Ectodermal cell (in vitro differentiated cells): Measurements from ENCODE around the gene SH2D3C.

Source experiments
- H3K27ac ChIP-seq: 2 replicates; pipeline ENCODE4 v1.7.0; 2013; ENCODE audit warnings: mild to moderate bottlenecking, low read depth, low read length; ENCODE audit not compliant: insufficient read depth, poor library complexity, severe bottlenecking
- H3K27me3 ChIP-seq: 2 replicates; pipeline ENCODE4 v1.7.0; 2013; ENCODE audit warnings: mild to moderate bottlenecking, low read length; ENCODE audit not compliant: insufficient read depth, control insufficient read depth, poor library complexity, severe bottlenecking
- H3K36me3 ChIP-seq: one replicate; pipeline ENCODE4 v1.7.0; 2013; ENCODE audit warnings: low read length; ENCODE audit not compliant: control insufficient read depth, insufficient read depth
- H3K4me1 ChIP-seq: one replicate; pipeline ENCODE4 v1.7.0; 2013; ENCODE audit warnings: low read length; ENCODE audit not compliant: control insufficient read depth, insufficient read depth
- H3K4me3 ChIP-seq: 2 replicates; pipeline ENCODE4 v1.7.0; 2013; ENCODE audit warnings: low read depth, low read length, control low read depth; ENCODE audit not compliant: insufficient read depth
- H3K9me3 ChIP-seq: 2 replicates; pipeline ENCODE4 v1.7.0; 2013; ENCODE audit warnings: mild to moderate bottlenecking, low read length, moderate library complexity; ENCODE audit not compliant: control insufficient read depth
- WGBS, 2 experiments: methylation state at CpG; one replicate each; pipeline ENCODE4 v1.1.7; 2013; ENCODE audit warnings: missing lambda C conversion rate in 2 of 2; 5-methylcytosine and 5-hydroxymethylcytosine counted together

Gene SH2D3C

DNA sequence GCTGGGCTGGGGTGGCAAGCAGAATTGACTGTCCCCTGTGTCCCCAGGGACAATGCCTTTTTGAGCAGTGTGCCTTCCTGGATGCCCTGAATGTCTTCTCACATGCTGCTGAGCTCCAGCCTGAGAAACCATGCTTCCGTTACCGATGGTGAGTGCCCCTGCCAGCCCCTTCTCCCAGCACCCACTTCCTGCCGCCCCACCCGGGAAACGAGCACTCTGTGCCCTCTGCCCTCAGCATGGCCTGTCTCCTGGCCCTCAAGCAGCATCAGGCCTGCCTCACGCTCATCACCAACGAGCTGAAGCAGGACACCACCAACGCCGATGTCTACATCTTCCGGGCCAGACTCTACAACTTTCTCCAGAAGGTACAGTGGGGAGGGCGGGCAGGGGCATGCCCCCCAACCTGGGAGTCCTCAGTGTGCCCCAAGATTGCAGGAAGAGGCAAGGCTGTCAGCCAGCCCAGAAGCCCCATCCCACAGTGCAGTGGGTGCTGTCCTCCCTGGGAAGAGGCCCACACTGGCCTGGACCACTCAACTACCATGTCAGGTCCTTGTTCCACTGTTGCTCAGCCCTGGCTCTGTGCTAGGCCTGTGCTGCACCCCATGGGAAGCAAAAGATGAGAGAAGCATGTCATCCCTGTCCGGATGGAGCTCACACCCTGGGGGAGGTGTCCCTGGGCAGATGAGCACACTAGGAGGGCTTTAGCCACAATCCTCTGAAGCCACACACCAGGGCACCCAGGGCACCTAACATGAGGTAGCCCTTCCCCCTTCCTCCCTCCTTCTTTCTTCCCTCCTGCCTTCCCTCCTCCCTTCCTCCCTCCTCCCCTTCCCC is 58.2 kb downstream of the SH2D3C start:
- no peak overlapping the region for H3K4me3 ChIP-seq
- peaks cover 7% of the 10 kb centered on the region for H3K4me1 ChIP-seq
- 90 to 91% methylated on average over 12 of the region's 12 CpGs for WGBS, 2 experiments
- no peaks in the 10 kb centered on the region for H3K27me3 ChIP-seq
- no peaks in the 10 kb centered on the region for H3K9me3 ChIP-seq
- H3K36me3 ChIP-seq = no peaks in the 10 kb centered on the region
- no peak overlapping the region for H3K27ac ChIP-seq

DNA sequence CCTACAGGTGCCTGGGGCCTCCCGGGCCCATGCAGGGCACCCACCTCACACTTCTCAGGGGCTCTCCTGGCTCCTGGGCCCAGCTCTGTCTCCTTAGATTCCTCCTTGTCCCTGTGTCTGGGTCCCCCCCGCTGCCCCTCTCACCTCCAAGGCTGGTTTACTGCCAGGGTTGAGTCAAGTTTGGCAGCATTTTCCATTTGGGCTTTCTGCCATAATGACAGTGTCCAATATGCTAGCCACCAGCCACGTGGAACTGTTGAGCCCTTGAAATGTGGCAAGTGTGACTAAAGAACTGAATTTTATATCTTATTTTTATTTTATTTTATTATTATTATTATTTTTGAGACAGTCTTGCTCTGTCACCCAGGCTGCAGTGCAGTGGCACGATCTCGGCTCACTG is 60.7 kb downstream of the SH2D3C start:
- Histone ChIP-seq H3K27me3 (peaks cover 10% of the 10 kb centered on the region), H3K27ac (no peak overlapping the region), H3K9me3 (no peaks in the 10 kb centered on the region), H3K4me1 (no peaks in the 10 kb centered on the region), H3K4me3 (no peak overlapping the region), H3K36me3 (no peaks in the 10 kb centered on the region)
- WGBS, 2 experiments = 92 to 97% methylated on average over 5 of the region's 5 CpGs

DNA sequence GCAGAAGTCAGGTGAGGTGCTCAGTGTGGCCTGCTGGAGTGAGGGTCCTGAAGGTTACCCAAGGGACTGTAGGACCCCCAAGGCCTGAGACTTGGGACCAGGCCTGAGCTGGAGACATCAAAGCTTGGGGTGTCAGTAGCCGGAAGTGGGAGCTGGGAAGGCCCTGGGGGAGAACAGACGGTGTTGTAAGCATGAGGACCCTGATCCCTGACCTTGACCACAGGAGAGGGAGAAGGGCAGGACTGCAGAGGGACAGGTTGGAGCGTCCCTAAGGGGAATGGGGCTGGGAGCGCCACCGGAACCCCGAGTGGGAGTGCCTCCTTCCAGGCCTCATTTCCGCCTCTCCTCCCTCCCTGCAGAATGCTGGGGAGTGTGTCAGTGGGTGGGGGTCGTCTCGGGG is 62.1 kb downstream of the SH2D3C start:
- Histone ChIP-seq H3K4me3 (no peak overlapping the region), H3K9me3 (no peaks in the 10 kb centered on the region), H3K4me1 (peaks cover 10% of the 10 kb centered on the region), H3K27ac (no peak overlapping the region), H3K27me3 (peaks cover 10% of the 10 kb centered on the region), H3K36me3 (no peaks in the 10 kb centered on the region)
- WGBS, 2 experiments = 90 to 93% methylated on average over 9 of the region's 9 CpGs

DNA sequence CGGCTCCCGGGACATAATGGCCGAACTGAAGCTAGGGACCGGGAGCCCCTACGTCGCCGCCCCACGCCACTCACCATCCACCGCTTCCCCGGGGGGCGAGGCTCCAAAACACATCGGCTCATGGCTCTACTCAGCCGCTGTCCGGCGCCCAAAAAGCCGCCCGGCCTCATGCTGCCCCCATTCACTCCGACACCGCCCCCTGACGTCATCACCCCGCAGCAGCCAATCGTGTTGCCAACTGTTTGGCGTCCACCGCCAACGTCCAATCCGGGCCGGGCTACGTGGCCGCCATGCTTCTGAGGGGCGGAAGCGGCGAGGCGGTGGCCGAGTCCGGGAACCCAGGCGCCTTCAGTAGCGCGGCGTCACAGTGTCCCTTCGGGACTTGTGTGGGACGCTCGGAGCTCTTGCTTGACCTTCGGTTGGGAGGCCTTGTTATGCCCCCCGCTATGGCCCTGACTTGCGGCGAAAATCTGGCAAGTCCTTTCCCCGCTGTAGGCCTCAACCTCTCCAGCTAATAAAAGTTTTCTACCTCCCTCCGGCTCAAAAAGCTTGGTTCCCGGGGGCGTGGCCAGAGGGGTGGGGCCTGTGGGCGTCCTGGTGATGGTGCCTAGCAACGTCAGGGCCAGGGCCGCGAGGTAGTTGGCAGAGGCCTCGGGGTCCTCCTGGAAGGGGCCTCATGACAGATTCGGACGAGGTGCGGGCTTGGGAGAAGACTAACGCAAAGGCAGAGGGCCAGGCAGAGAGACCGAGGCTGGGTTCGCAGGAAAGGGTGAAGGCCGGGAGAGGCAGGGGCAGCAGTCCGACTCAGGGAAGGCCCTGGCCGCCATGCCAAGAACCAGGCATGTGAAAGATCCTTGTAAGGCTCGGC is 62.8 kb downstream of the SH2D3C start, which contains the start of the genes PTRH1 and TTC16:
Gene PTRH1 (minus strand): TSS at position 194 of the 868 bp plus-strand sequence. CDS start 24 bp downstream, at position 170.
Gene TTC16 (plus strand): TSS at position 610 of the 868 bp plus-strand sequence. CDS start 67 bp downstream, at position 677.
- 7% methylated on average over 65 of the region's 65 CpGs for WGBS, 2 experiments
- no peak within 1 kb of the TSS for H3K27ac ChIP-seq
- H3K9me3 ChIP-seq = no peaks in the 10 kb centered on the region
- H3K4me1 ChIP-seq = peaks cover 10% of the 10 kb centered on the region
- no peaks in the 10 kb centered on the region for H3K36me3 ChIP-seq
- H3K4me3 ChIP-seq = peak within 1 kb of the TSS; percentile 64
- H3K27me3 ChIP-seq = peaks cover 10% of the 10 kb centered on the region

DNA sequence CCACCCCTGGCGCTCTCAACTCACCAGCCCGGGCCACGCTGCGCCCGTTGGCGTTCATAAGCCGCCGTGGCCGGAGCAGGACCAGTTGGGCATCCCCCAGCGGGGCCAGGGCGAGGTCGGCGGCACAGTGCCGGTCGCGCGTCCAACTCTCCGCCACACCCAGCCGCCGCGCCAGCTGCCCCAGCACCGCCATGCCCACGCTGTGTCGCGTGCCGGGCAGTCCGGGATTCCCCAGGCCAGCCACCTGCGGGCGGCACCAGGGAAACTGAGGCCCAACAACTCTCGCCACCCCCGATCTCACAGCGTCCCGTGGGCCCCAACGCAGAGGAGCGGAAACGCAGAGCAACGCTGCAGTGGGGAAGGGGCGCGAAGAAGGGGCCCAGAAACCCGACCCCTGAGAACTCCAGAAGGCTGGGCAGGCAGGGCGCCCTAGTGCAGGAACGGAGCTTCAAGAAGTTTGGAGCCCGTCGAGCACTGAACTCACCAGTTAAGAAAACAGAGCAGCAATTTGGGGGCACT is 63.5 kb downstream of the SH2D3C start:
- 1% methylated on average over 43 to 44 of the region's 44 CpGs for WGBS, 2 experiments
- H3K9me3 ChIP-seq = no peaks in the 10 kb centered on the region
- H3K4me3 ChIP-seq = peak overlapping the region; percentile 64
- H3K27me3 ChIP-seq = peaks cover 10% of the 10 kb centered on the region
- H3K27ac ChIP-seq = no peak overlapping the region
- peaks cover 10% of the 10 kb centered on the region for H3K4me1 ChIP-seq
- no peaks in the 10 kb centered on the region for H3K36me3 ChIP-seq

DNA sequence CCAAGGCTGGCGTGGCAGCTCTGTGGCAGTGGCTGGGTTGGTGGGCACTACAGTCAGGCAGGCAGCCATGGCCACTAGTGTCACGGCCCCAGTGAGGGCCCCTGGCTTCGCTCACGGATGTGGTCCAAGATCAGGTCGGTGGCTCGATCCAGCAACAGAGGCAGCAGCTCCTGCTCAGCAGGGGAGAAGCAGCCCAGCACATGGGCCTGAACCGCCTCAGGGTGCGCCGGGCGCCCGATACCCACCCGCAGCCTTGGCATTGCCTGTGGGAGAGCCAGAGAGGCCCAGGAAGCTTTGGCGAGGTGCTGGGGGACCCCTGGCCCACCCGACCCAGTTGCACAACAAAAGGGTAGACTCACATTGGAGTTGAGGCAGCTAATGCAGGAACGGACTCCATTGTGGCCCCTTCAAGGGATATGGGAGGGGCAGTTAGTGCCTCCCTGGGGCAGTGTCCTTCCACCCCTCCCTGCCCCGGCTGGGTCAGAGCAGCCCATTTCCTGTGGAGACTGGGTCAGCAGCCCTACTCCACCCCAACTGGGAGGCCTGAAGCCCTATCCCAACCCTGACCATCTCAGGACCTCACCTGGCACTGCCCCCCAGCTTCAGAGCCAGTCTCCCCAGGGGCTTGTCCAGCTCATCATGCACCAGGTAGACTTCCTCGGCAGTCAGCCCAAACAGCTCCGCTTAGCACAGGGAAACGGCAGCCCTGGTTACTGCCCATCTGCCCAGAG is 64.3 kb downstream of the SH2D3C start:
- peaks cover 10% of the 10 kb centered on the region for H3K27me3 ChIP-seq
- peaks cover 10% of the 10 kb centered on the region for H3K4me1 ChIP-seq
- no peak overlapping the region for H3K4me3 ChIP-seq
- no peaks in the 10 kb centered on the region for H3K9me3 ChIP-seq
- 83 to 84% methylated on average over 19 of the region's 19 CpGs for WGBS, 2 experiments
- H3K36me3 ChIP-seq = no peaks in the 10 kb centered on the region
- H3K27ac ChIP-seq = no peak overlapping the region

DNA sequence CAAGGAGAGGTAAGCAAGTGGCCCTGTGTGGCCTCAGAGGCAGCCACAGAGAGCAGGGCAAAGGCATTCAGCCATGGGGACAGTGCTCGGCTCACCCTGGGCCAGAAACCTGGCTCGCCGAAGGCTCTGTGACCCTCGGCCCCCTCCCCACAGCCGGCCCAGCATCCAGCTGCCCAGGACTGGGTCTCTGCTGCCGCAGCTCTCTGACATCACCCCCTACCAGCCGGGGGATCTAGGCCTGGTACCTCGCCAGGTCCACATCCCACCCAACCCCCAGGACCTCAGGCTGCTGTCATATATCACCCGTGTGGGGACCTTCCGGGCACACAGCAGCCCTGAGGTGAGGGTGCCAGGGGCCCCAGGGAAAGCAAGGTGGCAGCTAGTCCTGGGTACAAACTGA is 65.6 kb downstream of the SH2D3C start:
- Histone ChIP-seq H3K27ac (no peak overlapping the region), H3K9me3 (no peaks in the 10 kb centered on the region), H3K4me1 (peaks cover 10% of the 10 kb centered on the region), H3K4me3 (no peak overlapping the region), H3K36me3 (no peaks in the 10 kb centered on the region), H3K27me3 (peaks cover 10% of the 10 kb centered on the region)
- 92 to 94% methylated on average over 10 of the region's 10 CpGs for WGBS, 2 experiments

DNA sequence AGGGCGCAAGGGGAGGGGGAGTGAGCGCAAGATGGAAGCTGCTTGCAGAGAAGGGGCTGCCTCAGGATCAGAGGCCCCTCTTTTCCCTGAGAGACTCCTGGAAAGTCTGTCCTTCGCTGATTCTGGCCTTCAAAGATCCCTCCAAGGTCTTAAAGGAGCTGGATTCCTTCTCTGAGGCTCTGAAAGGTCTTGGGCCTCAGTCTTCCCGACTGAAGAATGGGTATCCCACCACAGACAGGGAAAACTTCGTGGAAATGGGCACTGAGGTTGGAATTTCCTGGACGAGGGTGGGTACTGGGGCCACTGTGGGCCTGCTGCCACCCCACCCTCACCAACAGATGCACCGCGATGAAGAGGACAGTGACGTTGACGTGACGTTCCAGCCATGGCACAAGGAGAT is 66.1 kb downstream of the SH2D3C start:
- H3K9me3 ChIP-seq = no peaks in the 10 kb centered on the region
- H3K4me1 ChIP-seq = peaks cover 10% of the 10 kb centered on the region
- no peaks in the 10 kb centered on the region for H3K36me3 ChIP-seq
- WGBS, 2 experiments = 84 to 86% methylated on average over 11 of the region's 11 CpGs
- no peak overlapping the region for H3K27ac ChIP-seq
- H3K4me3 ChIP-seq = no peak overlapping the region
- peaks cover 10% of the 10 kb centered on the region for H3K27me3 ChIP-seq

DNA sequence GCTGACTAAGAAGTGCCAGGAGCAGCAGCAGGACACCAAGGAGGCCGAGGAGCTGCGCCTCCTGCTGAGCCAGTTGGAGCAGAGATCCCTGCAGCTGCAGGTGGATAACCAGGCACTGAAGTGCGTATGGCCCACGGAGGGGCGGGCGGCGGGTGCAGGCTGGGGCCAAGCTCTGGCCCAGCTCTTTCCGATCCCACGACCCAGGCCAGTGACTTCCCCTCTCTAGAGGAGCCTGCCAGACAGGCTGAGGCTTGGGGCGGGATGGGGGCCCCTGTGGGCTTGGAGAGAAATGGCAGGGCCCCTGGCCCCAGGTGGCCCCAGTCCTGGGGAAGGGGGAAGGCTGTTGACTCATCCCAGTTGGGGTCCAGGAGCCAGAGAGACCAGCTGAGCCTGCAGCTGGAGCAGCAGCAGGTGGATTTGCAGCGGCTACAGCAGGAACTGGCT is 66.6 kb downstream of the SH2D3C start:
- H3K4me3 ChIP-seq = no peak overlapping the region
- H3K9me3 ChIP-seq = no peaks in the 10 kb centered on the region
- peaks cover 10% of the 10 kb centered on the region for H3K4me1 ChIP-seq
- H3K36me3 ChIP-seq = no peaks in the 10 kb centered on the region
- 54 to 55% methylated on average over 11 of the region's 11 CpGs for WGBS, 2 experiments
- H3K27me3 ChIP-seq = peaks cover 10% of the 10 kb centered on the region
- no peak overlapping the region for H3K27ac ChIP-seq
